ENCODE measurements around the gene SNRPD3.
"Not testable (repeated sequence)": the region's sequence is repeated elsewhere in the genome, so short reads cannot be mapped to it uniquely, and the experiment has no call there.

The SNRPD3 gene

DNA sequence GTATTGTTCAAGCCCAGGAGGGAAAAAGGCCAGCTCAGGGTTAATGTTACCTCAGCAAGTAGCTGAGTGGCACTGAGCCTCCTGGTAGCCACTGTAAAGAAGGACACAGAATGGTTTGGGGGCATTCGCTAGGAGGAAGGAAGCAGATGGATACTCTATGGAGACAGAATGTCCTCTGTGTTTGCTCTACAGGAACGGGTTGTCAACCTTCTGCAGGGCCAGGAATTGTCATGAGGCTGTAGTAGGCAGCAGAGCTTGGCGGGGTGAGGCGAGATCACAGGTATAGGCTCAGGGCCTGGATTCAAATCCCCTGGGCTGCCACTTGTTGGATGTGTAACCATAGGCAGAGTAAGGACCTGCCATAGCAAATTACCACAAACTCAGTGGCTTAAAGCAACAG is 40.1 kb downstream of the SNRPD3 start:
- H3K9ac ChIP-seq (ENCODE audit: low read depth, low read length) = no peak overlapping the region
- H3K4me1 ChIP-seq (ENCODE audit: insufficient read depth, low read length) = peaks cover 2% of the 10 kb centered on the region; the same call in 1 of the 2 replicates
- H3K36me3 ChIP-seq (ENCODE audit: insufficient read depth, low read depth, low read length) = no peaks in the 10 kb centered on the region
- H3K9me3 ChIP-seq (ENCODE audit: insufficient read depth, low read depth, low read length) = no peaks in the 10 kb centered on the region
- no peaks in the 10 kb centered on the region for H3K27me3 ChIP-seq (ENCODE audit: insufficient read depth, low read length)
- no peak overlapping the region for H3K27ac ChIP-seq (ENCODE audit: low read length)
- H3K4me3 ChIP-seq (ENCODE audit: low read length) = no peak overlapping the region

DNA sequence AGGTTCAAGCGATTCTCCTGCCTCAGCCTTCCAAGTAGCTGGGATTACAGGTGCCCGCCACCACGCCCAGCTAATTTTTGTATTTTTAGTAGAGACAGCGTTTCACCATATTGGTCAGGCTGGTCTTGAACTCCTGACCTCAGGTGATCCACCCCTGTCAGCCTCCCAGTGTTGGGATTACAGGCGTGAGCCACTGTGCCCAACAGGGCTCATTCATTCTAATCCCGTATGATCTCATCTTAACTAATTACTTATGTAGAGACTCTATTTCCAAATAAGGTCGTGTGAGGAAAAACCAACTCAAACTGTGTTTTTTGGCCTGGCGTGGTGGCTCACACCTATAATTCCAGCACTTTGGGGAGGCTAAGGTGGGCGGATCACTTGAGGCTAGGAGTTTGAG is 41.3 kb downstream of the SNRPD3 start:
- H3K27ac ChIP-seq (ENCODE audit: low read length); H3K9ac ChIP-seq (ENCODE audit: low read depth, low read length); H3K4me3 ChIP-seq (ENCODE audit: low read length); H3K27me3 ChIP-seq (ENCODE audit: insufficient read depth, low read length); H3K36me3 ChIP-seq (ENCODE audit: insufficient read depth, low read depth, low read length); H3K4me1 ChIP-seq (ENCODE audit: insufficient read depth, low read length); H3K9me3 ChIP-seq (ENCODE audit: insufficient read depth, low read depth, low read length): not testable (repeated sequence)

DNA sequence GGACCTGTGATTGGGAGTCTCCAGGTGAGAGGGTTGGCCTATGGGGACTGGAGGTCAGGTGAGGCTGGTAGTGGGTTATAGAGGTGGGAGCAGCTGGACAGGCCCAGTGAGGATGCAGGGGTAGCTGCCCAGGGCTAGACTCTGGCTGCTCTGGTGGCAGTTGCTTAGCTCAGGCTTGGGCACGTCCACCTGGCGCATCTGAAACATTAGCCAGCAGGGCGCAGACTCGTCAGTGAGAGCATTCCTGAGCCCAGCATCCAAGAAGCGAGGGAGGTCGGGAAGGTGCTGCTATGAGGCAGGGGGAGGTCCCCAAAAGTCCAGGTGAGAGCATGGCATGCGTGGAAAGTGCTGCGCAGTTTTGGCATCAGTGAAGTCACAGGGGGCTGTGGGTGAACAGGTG is 43.7 kb downstream of the SNRPD3 start:
- no peak overlapping the region for H3K9ac ChIP-seq (ENCODE audit: low read depth, low read length)
- H3K4me3 ChIP-seq (ENCODE audit: low read length) = no peak overlapping the region
- no peaks in the 10 kb centered on the region for H3K36me3 ChIP-seq (ENCODE audit: insufficient read depth, low read depth, low read length)
- H3K27me3 ChIP-seq (ENCODE audit: insufficient read depth, low read length) = no peaks in the 10 kb centered on the region
- no peak overlapping the region for H3K27ac ChIP-seq (ENCODE audit: low read length)
- H3K4me1 ChIP-seq (ENCODE audit: insufficient read depth, low read length) = no peaks in the 10 kb centered on the region; the same call in 1 of the 2 replicates
- H3K9me3 ChIP-seq (ENCODE audit: insufficient read depth, low read depth, low read length) = no peaks in the 10 kb centered on the region

DNA sequence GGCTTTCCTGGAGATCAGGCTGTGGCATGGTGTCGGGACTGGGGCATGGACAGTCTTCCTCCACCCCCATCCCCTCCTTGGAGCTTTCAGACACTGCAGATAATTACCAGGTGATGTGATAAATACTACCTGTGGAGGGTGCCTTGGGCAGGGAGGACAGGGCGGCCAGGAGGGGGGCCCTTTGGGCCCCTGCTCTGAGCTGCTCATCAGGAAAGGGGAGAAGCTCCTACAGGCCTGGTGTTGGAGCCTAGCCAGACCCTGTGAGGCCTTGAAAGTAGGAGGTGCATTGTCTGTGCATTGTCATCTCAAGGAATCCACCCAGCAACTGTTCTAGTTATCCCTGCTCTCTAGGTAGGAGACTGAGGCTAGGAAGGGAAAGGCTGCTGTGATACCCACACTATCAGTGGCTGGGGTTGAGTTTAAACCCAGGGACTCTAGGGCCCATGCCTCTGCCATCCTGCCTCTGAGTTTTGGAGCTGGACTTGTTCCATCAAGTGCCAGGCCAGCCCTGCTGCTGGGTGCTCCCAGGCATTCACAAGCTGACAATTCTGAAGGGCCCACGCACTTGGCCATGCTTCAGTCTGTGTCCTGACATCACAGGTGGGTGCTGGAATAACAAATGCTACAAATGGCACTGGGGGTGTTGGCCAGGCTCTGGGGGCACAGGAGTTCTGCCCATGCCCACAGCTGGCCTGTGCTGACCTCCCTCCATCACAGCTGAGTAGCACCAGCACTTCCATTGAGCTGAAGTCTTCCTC is 44.3 kb downstream of the SNRPD3 start:
- H3K27ac ChIP-seq (ENCODE audit: low read length); H3K4me3 ChIP-seq (ENCODE audit: low read length); H3K9ac ChIP-seq (ENCODE audit: low read depth, low read length); H3K27me3 ChIP-seq (ENCODE audit: insufficient read depth, low read length); H3K36me3 ChIP-seq (ENCODE audit: insufficient read depth, low read depth, low read length); H3K4me1 ChIP-seq (ENCODE audit: insufficient read depth, low read length); H3K9me3 ChIP-seq (ENCODE audit: insufficient read depth, low read depth, low read length): not testable (repeated sequence)

DNA sequence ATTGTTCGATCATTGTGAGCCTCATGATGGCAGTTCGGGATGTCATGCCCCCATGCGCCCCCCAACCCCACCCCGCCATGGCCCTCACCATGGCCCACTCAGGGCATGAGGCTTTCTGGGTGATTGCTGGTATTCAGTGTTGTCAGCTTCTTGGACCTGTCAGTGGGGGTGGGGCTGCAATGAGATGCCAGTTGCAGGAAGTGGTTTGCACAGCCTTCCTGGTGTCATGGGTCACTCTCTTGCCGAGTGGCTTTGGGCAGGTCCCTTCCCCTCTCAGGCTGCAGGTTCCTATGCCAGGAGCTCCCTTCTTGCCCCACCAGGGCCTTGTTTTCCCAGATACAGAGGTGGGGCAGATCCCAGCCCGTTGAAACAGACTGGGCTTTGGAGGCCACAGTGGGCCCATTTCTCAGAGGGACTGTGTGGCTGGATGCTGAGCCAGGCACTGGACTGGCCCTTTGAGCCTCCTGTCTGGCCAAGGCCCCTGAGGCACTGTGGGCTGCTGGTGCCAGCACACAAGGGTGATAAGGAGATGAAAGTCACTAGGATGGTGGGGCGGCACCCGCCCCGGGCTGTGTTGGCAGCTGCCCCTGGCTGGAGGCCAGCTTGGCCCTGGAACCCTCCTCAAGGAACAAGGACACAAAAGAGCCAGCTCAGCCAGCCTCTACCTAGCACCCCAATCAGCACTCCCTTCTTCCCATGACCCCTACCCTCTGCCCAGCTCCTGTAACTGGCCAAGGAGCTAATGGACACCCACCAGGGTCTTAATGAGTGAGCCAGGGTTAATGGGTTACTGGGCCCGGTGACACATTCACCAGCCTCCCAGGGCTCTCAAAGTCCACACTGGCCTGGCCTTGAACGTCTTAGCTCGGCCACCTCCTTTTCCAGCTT is 45.7 kb downstream of the SNRPD3 start:
- Histone ChIP-seq H3K36me3 (ENCODE audit: insufficient read depth, low read depth, low read length) (no peaks in the 10 kb centered on the region), H3K27ac (ENCODE audit: low read length) (no peak overlapping the region), H3K27me3 (ENCODE audit: insufficient read depth, low read length) (no peaks in the 10 kb centered on the region), H3K4me1 (ENCODE audit: insufficient read depth, low read length) (no peaks in the 10 kb centered on the region; the same call in 1 of the 2 replicates), H3K9me3 (ENCODE audit: insufficient read depth, low read depth, low read length) (no peaks in the 10 kb centered on the region), H3K9ac (ENCODE audit: low read depth, low read length) (no peak overlapping the region), H3K4me3 (ENCODE audit: low read length) (no peak overlapping the region)

DNA sequence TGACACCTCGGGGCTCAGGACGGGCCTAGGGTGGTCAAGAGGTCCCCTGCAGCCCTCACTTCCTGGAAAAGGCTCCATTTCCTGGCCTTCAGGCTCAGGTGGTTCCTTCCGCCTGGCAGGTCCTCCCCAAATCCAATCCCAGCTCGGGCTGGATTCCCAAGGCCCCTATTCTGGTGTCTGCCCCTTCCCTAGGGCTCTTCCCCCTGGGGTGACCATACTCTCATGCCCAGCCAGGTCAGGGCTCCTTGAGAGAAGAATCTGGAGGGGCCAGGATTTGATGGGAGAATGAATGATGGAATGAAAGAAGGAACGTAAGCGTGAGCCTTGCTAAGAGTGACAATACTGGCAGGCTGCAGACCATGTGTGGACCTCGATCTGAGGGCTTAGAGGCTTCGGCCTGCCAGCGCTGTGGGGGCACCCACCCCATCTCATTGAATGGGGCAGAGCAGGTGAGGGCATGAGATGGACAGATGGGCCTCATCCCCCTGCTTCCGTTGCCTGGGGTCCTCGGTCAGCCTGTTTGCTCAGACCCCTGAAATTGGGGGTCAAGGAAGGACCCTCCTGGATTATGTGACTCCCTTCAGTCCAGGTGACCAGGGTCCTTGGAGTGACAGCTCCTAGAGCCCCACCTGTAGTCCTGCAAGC is 46.4 kb downstream of the SNRPD3 start:
- H3K36me3 ChIP-seq (ENCODE audit: insufficient read depth, low read depth, low read length); H3K4me3 ChIP-seq (ENCODE audit: low read length); H3K4me1 ChIP-seq (ENCODE audit: insufficient read depth, low read length); H3K27me3 ChIP-seq (ENCODE audit: insufficient read depth, low read length); H3K9ac ChIP-seq (ENCODE audit: low read depth, low read length); H3K9me3 ChIP-seq (ENCODE audit: insufficient read depth, low read depth, low read length); H3K27ac ChIP-seq (ENCODE audit: low read length): not testable (repeated sequence)

DNA sequence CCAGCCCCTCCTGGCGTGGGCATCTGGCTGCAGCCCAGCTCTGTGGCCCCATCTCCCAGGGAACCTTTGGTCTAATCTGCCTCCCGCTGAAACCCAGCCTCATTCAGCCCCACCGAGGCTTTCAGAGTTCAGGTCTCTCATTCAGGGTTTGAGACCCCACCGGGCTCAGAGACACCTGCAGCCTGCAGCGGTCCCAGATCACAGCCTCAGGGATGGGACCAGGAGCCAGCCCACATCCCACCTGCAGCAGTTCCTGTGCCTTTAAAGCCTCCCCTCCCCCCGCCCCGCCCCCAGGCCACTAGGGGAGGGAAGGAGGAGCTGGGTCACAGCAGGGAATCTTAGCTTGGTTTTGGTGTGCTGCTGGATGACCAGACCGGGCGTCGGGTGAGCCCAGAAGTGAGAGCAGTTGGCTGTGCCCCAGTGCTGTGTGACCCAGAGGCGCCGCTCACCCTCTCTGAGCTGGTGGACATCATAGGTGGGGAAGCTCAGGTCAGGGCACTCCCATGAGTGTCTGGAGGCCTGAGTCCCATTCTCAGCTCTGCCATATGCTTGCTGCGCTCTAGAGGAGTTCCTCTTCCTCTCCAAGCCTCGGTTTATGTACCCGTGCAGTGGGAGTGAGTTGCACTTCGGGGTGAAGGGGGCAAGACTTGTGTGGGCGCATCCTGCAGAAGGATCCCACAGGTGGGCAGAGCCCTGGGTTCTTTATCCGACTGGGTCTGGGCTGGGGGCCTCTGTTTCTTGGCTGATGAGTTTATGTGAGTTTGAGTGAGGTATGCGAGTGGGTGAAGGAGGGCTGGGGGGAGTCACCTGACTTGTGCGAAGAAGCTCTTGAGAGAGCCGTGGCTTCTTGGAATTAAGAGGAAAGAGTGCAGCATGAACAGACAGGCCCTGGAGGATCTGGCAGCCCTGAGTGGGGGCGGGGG is 47.3 kb downstream of the SNRPD3 start, which contains the start of gene GGT1:
Gene GGT1 (plus strand): TSS at position 347 of the 923 bp plus-strand sequence. CDS start 7,889 bp downstream, outside the sequence.
- H3K9me3 ChIP-seq (ENCODE audit: insufficient read depth, low read depth, low read length); H3K4me3 ChIP-seq (ENCODE audit: low read length); H3K27me3 ChIP-seq (ENCODE audit: insufficient read depth, low read length); H3K27ac ChIP-seq (ENCODE audit: low read length); H3K9ac ChIP-seq (ENCODE audit: low read depth, low read length); H3K36me3 ChIP-seq (ENCODE audit: insufficient read depth, low read depth, low read length); H3K4me1 ChIP-seq (ENCODE audit: insufficient read depth, low read length): not testable (repeated sequence)

DNA sequence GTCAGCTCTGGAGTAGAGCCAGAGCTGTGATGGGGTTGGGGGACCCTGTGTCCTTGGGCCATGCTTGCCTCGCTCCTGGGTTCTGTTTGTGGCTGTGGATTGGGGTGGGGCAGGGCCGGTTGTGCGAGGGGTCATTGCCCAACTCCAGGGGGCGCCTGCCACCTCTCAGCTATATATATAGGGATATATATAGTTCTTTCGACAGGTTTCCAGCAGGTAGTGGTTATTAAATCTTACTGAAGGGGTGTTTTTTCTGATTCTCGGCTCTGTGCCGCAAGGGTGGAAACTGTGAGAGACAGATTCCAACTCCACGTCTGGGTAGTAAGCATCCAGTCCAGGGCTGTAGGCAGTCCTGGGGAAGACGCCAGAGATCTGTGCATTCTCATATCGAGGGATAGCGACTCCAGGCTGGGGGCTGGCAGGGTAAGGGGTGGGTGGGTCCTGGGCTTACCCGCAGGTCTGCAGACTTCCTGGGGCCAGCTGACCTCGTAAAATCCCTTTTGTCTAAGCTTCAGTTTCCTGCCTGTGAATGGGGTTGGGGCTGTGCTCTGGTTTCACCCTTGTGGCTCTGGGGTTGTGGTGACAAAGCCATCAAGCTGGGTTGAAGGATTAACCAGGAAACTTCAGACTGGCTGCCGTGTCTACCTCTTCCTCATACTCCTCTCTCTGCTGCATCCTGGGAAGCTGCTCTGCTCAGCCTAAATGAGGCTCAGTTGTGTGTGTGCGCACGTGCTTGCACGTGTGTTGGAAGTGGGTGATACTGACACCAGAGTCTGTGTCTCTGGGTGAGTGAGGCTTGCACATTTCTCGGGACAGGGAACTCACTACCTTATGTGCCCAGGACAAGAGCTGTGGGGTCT is 48.2 kb downstream of the SNRPD3 start:
- H3K4me3 ChIP-seq (ENCODE audit: low read length); H3K4me1 ChIP-seq (ENCODE audit: insufficient read depth, low read length); H3K36me3 ChIP-seq (ENCODE audit: insufficient read depth, low read depth, low read length); H3K27me3 ChIP-seq (ENCODE audit: insufficient read depth, low read length); H3K27ac ChIP-seq (ENCODE audit: low read length); H3K9ac ChIP-seq (ENCODE audit: low read depth, low read length); H3K9me3 ChIP-seq (ENCODE audit: insufficient read depth, low read depth, low read length): not testable (repeated sequence)

DNA sequence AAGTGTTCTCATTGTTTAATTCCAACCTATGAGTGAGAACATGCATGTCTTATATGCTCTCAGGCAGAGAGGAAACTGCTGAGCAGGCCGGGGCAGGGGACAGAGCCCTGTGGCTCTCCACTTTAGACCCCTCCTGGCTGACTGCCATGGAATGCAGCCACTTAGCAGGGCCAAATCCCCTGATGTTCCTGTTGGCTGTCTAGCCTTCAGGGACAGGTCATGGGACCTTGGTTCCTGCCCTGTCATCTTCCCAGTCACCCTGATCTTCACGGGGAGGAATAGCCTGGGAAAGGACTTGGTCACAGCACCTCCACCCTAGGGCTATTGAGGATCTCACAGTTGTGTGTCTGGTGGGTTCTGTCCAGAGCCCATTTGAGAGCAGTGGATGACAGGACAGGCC is 50.5 kb downstream of the SNRPD3 start:
- not testable (repeated sequence) for H3K9me3 ChIP-seq (ENCODE audit: insufficient read depth, low read depth, low read length); H3K4me3 ChIP-seq (ENCODE audit: low read length); H3K27me3 ChIP-seq (ENCODE audit: insufficient read depth, low read length); H3K36me3 ChIP-seq (ENCODE audit: insufficient read depth, low read depth, low read length); H3K4me1 ChIP-seq (ENCODE audit: insufficient read depth, low read length); H3K9ac ChIP-seq (ENCODE audit: low read depth, low read length); H3K27ac ChIP-seq (ENCODE audit: low read length)

DNA sequence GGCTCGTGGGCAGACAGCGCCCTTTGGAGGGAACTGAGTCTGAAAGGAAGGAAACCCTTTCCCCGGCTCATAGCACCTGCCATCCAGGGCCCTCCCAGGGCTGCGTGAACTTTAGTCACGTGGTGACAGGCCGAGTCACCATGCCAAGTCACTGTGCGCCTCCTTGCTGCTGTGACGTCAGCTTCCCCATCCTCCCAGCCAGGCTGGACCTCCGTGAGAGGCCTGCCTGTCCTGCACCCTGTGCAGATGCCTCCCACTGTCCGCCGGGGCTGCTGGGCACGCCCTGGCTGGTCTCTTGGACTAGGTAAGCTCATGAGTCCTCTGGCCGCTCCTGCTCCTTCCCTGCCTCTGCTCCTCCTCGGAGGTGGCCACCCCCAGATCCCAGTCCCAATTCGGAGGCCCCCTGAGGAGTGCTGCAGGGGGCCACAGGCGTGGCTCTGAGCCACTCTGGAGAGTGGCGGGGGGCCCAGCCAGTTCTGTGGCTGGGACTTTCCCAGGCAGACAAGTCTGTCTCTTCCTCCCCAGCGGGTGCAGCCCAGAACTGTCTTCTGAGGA is 51.7 kb downstream of the SNRPD3 start:
- H3K4me1 ChIP-seq (ENCODE audit: insufficient read depth, low read length); H3K9me3 ChIP-seq (ENCODE audit: insufficient read depth, low read depth, low read length); H3K27ac ChIP-seq (ENCODE audit: low read length); H3K36me3 ChIP-seq (ENCODE audit: insufficient read depth, low read depth, low read length); H3K9ac ChIP-seq (ENCODE audit: low read depth, low read length); H3K27me3 ChIP-seq (ENCODE audit: insufficient read depth, low read length); H3K4me3 ChIP-seq (ENCODE audit: low read length): not testable (repeated sequence)

All from iPS-20b (cell line).